Stomach (tissue), 4 donors: Measurements from ENCODE around the gene NAXE.

ENCODE experiments used
- CTCF ChIP-seq, 7 experiments: fragments of 450-650 bp in 4 of 7; fragments of 200-600 bp in 3 of 7; sonication (generic) in 3 of 7; IDR thresholded peaks; one replicate each; pipeline ENCODE4 v1.5.1; 2016 to 2019; ENCODE audit warnings: antibody characterized with exemption in 7 of 7, control low read depth in 2 of 7, mild to moderate bottlenecking in 1 of 7
- POLR2A ChIP-seq, 4 donors: fragments of 450-650 bp; IDR thresholded peaks; one replicate each; pipeline ENCODE4 v1.6.1; 2016; ENCODE audit warnings: antibody characterized with exemption in 4 of 4, control low read depth in 2 of 4, mild to moderate bottlenecking in 1 of 4, moderate library complexity in 1 of 4

DNA sequence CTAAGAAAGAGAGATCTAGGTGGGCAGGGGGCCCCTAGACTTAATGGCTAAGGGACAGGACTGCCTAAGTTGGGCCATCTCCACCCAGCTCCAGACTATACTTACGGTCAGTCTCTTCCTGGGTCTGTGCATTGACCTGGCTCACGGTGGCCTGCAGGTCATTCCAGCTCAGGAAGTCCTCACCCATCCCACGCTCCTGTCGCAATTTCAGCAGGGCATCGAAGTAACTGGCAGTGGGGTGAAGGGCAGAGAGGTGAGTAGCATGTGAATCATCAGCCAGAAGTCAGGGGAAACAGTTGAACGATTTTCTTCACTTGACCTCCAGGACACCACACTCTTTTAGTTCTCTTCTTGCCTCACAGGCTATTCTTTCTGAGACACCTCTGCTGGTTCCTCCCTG lies 39.7 kb upstream of the NAXE start:
- no peak for TF ChIP-seq POLR2A (IDR thresholded peaks at IDR 0.05)
- TF ChIP-seq CTCF (IDR thresholded peaks at IDR 0.05): no peak
